AG08395 (cell line): ENCODE results near the gene INPP1.
"Not testable (repeated sequence)": the region's sequence is repeated elsewhere in the genome, so short reads cannot be mapped to it uniquely, and the experiment has no call there.

Experiments
- DNase-seq: peaks from one replicate; pipeline ENCODE4 v3.0.0; 2012; ENCODE audit warnings: mixed read lengths, low spot score

Gene INPP1

DNA sequence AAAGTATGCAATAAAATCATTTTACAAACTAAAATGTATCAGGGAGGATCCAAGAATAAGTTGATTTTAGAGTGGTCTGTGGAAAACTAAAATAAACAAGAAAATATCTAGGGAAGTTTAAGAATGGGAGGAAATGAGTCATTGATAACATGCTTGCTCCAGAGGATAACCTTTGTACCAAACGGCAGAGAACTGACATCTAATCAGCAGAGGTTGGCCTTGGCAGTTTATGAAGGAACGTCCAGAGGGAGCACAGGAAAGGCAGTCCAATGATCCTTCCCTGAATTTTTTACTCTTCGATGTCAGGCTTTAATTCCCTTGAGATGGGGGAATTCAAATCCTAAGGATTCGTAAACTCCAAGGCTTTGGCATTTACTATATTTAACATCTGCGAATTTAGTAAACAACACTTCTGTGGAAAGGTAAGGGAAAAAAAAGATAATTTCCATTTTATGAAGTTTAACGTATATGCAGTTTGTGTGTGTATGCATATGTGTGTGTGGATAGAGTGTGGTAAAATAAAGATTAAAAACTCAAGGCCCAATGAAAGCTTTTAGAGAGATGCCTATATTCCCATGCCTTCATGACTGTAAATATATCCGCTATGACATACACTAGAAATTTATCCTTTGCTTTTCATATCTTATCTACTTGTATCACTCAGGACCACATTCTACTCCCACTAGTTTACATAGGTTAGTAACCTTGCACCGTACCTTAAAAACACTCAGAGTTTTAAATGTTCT is 8.7 kb upstream of the INPP1 start:
- no peak for DNase-seq

GRCh38 chr2:190335225-190335559 is 8.2 kb upstream of the INPP1 start:
- no peak for DNase-seq

- DNase-seq, result not testable (repeated sequence)
Measured at GRCh38 chr2:190335584-190335983, 7.8 kb upstream of the INPP1 start.

GRCh38 chr2:190336420-190336819 is 7.0 kb upstream of the INPP1 start:
- no peak for DNase-seq

DNA sequence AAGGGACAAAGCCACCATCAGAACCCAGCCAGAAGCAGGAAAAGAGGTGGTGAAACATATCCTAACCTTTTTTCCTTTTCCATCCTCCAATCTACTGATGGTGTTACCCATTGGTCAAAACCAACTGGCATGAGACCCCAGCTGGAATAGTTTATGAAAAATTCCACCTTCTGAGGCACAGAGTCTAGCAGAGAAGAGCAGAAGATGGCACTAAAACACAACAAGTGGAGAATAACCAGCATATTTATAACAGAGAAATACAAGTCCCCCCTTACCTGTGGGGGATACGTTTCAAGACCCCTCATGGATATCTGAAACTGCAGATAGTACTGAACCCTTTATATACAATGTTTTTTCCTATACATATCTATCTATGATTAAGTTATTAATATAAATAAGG is 4.9 kb upstream of the INPP1 start:
- no peak for DNase-seq

DNA sequence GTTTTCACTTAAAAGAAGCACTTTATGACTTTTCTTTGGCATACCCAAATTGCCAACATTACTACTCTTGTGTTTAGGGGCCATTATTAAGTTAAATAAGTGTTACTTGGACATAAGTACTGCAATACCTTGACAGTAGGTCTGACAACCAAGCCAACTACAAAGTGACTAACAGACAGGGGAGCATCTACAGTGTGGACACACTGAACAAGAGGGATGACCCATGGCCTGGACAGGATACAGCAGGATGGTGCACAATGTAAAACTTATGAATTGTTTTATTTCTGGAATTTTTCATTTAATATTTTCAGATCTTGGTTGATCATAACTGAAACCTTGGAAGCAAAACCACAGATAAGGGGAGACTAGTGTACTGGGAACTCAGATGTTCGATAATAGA is 4.0 kb upstream of the INPP1 start:
- no peak for DNase-seq

GRCh38 chr2:190340369-190340768 is 3.0 kb upstream of the INPP1 start:
- no peak for DNase-seq

GRCh38 chr2:190342611-190343010 is 778 bp upstream of the INPP1 start:
- no peak for DNase-seq

GRCh38 chr2:190343089-190343535 is 277 bp upstream of the INPP1 start:
- DNase-seq, result no peak

GRCh38 chr2:190344276-190344827 is 963 bp downstream of the INPP1 start:
- DNase-seq, result no peak

GRCh38 chr2:190350371-190350770 is 7.0 kb downstream of the INPP1 start:
- no peak for DNase-seq

- DNase-seq, result no peak
Measured at GRCh38 chr2:190351955-190352354, 8.6 kb downstream of the INPP1 start.

DNA sequence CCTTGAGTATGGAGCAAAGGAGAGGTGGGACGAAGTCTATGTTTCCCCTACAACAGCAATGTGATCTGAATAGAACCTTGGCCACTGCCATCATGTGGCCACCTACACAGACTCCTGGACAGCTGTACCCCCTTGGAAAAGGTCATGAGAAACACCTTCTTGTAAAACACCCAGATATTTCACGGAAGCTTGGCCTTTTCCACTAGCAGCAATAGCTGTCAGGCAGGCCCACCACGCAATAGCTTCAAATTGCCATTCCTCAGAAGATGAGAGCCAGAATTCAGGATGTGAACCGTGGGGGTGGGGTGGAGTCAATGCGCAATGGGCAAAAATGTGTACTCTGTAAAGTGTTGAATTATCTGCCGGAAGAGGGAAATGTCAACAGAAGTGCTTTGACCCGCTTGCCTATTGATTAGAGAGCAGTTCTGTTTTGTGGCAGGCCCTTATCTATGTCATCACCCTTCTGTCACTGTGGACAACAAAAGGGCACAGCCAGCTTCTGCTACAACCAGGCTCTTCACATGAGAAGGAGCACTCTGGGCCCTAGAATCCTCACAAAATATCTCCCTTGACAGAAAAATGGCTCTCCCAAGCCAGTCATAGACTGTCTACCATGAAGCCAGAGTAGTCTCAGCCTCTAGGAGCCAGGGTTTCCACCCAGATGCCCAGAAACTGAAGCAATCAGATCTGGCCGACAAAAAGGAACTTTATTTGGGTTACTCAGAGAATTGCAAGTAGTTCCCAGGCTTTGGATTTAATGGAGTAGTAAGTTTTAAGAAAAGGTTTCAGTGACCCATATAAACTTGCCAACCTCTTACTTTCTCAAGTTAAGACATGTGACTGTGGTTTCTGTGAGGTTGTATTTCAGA is 9.5 kb downstream of the INPP1 start:
- DNase-seq, result peak; percentile 3

DNA sequence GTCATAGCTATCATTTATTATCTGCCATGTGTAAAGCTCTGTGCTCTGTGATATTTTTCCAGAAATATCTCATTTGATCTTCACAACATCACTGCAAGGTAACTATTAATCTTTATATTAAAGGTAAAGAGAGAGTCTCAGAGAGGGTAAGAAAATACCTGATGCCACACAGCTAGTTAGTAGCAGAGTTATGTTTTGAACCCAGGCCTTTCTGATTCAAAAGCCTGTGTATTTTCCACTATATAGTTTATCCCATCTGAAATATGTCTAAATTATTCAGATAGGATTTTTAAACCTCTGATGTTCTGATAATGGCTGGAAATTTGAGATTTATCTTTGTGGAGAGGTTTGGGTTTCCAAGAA is 10.1 kb downstream of the INPP1 start:
- DNase-seq, result no peak

DNA sequence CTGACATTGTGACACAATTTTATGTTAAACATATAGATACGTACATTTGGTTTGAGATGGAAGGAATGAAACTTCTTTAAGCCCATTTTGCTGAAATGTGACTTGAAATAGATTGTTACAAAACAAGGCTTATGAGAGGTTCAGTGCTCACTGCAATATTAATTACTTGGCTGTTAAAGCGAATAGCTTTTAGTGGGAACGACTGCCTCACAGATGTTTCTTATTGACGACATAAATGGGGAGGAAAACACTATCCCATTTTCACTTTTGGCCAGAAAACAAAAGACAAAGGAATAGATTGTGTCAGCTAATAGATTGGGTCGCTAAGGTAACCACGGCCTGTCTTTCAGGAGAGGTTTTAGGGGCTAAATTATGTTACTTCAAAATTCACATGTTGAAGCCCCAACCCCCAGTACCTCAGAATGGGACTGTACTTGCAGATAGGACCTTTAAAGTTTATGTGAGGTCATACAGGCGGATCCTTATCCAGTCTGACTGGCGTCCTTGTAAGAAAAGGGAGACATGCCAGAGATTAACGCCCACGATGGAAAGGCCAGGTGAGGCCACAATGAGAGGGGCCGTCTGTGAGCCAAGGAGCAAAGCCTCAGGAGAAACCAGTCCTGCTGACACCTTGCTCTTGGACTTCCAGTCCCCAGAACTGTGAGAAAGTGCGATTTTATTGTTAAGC is 10.8 kb downstream of the INPP1 start:
- no peak for DNase-seq

DNA sequence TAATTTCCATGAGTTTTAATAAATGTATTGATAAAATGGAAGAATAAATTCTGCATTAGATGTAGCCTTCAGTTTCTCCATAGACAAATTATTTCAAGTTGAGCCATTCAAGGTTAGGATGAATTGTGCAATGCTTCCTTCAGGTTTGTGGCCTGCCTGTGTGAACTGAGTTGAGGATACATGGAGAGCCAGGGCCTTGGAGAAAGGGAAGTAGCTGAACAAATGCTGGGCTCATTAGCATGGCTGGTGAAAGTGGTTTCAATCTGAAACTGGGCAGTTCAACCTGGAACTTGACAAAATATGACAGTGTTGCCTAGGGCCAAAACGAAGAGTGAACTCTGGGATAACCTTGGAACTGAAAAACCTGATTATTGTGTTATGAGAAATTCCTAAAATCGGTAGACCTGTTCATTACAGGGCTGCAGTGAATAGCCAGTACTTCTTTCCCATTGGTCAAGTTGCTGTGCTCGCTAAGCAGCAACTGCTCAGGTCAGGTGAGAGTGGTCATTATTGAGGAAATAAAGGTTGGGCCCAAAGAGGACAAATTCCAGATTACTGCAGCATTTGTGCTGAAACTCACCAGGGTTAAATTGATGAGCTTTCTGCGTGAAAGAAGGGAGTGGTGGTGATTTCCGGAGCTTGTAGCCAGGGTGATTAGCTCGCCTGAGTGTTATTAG is 12.7 kb downstream of the INPP1 start:
- no peak for DNase-seq

GRCh38 chr2:190357600-190357999 is 14.2 kb downstream of the INPP1 start:
- no peak for DNase-seq

DNA sequence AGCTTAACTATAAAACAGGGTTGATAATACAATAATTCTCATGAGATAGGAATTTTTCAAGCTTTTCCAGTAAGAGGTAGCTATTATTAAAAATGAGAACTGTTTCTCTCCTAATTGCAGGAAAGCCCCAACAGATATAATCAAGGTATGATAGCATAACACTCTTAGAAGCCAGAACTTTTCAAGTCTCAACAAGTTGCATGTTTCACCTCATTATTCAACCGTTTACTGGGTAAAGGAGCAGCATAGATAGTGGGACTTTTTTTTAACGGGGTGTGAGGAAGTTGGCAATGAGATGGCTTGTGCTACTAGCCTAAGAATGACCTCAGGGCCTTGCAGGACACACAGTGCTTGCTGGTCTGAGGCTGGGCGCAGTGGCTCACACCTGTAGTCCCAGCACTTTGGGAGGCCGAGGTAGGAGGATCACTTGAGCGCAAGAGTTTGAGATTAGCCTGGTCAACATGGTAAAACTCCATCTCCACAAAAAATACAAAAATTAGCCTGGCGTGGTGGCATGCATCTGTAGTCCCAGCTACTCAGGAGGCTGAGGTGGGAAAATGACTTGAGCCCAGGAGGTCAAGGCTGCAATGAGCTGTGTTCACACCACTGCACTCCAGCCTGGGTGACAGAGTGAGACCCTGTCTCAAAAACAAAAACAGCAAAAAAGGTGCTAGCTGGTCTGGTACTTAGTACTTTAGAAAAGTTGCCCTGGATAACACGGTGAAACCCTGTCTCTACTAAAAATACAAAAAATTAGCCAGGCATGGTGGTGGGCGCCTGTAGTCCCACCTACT is 15.5 kb downstream of the INPP1 start:
- DNase-seq, result not testable (repeated sequence)

GRCh38 chr2:190360561-190360960 is 17.2 kb downstream of the INPP1 start:
- no peak for DNase-seq

DNA sequence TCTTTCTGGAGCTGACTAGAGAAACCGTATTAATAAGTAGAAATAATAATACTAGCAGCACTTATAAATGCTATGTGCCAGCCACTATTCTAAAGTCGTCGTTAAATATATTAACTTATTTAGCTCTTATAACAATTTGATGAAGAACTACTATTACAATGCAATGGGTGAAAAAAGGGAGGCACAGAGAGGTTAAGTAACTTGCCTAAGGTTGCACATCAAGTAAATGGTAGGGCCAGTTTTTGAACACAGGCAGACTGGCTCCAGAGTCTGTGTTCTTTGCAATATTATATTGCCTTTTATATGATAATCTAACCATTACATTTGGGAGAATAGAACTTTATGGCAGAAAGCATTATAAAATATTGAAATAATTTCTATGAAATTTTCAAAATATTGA is 17.6 kb downstream of the INPP1 start:
- no peak for DNase-seq

- no peak for DNase-seq
Measured at GRCh38 chr2:190361572-190361971, 18.2 kb downstream of the INPP1 start.
